Measurements from ENCODE around the gene DCAF17.

DCAF17 gene

DNA sequence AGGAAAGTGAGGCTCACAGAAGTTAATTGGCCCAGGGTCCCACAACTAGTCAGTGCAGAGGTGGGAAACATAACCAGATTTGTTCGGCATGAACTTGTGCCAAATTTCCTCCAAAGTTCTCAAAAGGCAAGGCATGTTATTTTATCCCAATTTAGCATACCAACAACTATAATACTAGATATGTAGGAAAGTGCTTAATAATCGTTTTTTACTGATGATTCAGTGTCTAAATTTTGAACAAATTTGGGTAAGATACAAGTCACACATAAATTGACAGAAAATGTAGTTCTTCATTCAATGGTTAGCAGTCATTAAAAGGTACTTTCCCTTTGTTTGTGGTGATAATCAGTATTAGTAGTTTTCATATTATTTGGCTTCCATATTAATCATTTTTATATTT, 49.8 kb downstream of the DCAF17 start:
- H3K4me3 ChIP-seq (ENCODE audit: low read depth, low read length) = no peak overlapping the region
- POLR2A ChIA-PET = no interaction called here
- no peaks in the 10 kb centered on the region for H3K4me1 ChIP-seq (ENCODE audit: control insufficient read depth, insufficient read depth, low read length)
- H3K36me3 ChIP-seq (ENCODE audit: control insufficient read depth in 2 of 2, insufficient read depth in 1 of 2, low read length in 2 of 2) = peaks cover 0 to 40% of the 10 kb centered on the region in 2 experiments; a peak in 1 of 3 replicates
- CTCF ChIA-PET = no interaction called here
- H3K27ac ChIP-seq (ENCODE audit: extremely low read depth, low read depth, low read length) = no peak overlapping the region
- TF ChIP-seq ZNF513 (tag by site-specific recombination; IDR thresholded peaks at IDR 0.05) = no peak
- TF ChIP-seq ZNF324 (tag by site-specific recombination; IDR thresholded peaks at IDR 0.05) = no peak
- TF ChIP-seq, protein P1, sequence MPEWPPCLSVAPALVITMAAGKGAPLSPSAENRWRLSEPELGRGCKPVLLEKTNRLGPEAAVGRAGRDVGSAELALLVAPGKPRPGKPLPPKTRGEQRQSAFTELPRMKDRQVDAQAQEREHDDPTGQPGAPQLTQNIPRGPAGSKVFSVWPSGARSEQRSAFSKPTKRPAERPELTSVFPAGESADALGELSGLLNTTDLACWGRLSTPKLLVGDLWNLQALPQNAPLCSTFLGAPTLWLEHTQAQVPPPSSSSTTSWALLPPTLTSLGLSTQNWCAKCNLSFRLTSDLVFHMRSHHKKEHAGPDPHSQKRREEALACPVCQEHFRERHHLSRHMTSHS (tag by site-specific recombination; IDR thresholded peaks at IDR 0.05) = no peak
- TF ChIP-seq ZNF785 (tag by site-specific recombination; IDR thresholded peaks at IDR 0.05) = no peak
- no peaks in the 10 kb centered on the region for H3K9me3 ChIP-seq (ENCODE audit: control insufficient read depth, insufficient read depth, low read depth, low read length)

- POLR2A ChIA-PET = no interaction called here
- no peaks in the 10 kb centered on the region for H3K4me1 ChIP-seq (ENCODE audit: control insufficient read depth, insufficient read depth, low read length)
- CTCF ChIA-PET = interaction anchor here (0.7 to 1.9 kb wide), 2 partner anchors 45 to 778 kb away, joined by 3 to 4 read pairs; no protein-coding TSS in a partner anchor
- no peak overlapping the region for H3K4me3 ChIP-seq (ENCODE audit: low read depth, low read length)
- no peaks in the 10 kb centered on the region for H3K9me3 ChIP-seq (ENCODE audit: control insufficient read depth, insufficient read depth, low read depth, low read length)
- no peak overlapping the region for H3K27ac ChIP-seq (ENCODE audit: extremely low read depth, low read depth, low read length)
- TF ChIP-seq BCL11B (tag by site-specific recombination; IDR thresholded peaks at IDR 0.05; ENCODE audit: low read depth) (no peak), TCF7L2 (IDR thresholded peaks at IDR 0.05; ENCODE audit: borderline replicate concordance, low read depth, low read length) (no peak), ZNF184 (tag by site-specific recombination; IDR thresholded peaks at IDR 0.05) (no peak), ZSCAN30 (tag by site-specific recombination; IDR thresholded peaks at IDR 0.05) (no peak), ZNF146 (tag by site-specific recombination; IDR thresholded peaks at IDR 0.05) (no peak), ZXDB (tag by site-specific recombination; IDR thresholded peaks at IDR 0.05) (no peak), GLIS2 (tag by site-specific recombination; IDR thresholded peaks at IDR 0.05) (no peak), ZNF155 (tag by site-specific recombination; IDR thresholded peaks at IDR 0.05) (no peak), ZNF510 (tag by site-specific recombination; IDR thresholded peaks at IDR 0.05; ENCODE audit: insufficient replicate concordance) (no peak), ZNF529 (tag by site-specific recombination; IDR thresholded peaks at IDR 0.05; ENCODE audit: insufficient replicate concordance) (no peak), ZNF133 (tag by site-specific recombination; IDR thresholded peaks at IDR 0.05) (no peak), ZNF777 (tag by site-specific recombination; IDR thresholded peaks at IDR 0.05; ENCODE audit: borderline replicate concordance) (no peak), ZBTB17 (tag by site-specific recombination; IDR thresholded peaks at IDR 0.05) (no peak), ZNF558 (tag by site-specific recombination; IDR thresholded peaks at IDR 0.05) (no peak), ZNF416 (tag by site-specific recombination; IDR thresholded peaks at IDR 0.05) (no peak)
- TF ChIP-seq, protein P2, sequence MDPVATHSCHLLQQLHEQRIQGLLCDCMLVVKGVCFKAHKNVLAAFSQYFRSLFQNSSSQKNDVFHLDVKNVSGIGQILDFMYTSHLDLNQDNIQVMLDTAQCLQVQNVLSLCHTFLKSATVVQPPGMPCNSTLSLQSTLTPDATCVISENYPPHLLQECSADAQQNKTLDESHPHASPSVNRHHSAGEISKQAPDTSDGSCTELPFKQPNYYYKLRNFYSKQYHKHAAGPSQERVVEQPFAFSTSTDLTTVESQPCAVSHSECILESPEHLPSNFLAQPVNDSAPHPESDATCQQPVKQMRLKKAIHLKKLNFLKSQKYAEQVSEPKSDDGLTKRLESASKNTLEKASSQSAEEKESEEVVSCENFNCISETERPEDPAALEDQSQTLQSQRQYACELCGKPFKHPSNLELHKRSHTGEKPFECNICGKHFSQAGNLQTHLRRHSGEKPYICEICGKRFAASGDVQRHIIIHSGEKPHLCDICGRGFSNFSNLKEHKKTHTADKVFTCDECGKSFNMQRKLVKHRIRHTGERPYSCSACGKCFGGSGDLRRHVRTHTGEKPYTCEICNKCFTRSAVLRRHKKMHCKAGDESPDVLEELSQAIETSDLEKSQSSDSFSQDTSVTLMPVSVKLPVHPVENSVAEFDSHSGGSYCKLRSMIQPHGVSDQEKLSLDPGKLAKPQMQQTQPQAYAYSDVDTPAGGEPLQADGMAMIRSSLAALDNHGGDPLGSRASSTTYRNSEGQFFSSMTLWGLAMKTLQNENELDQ (tag by site-specific recombination; IDR thresholded peaks at IDR 0.05; ENCODE audit: low read depth) = no peak
- TF ChIP-seq, protein P3, sequence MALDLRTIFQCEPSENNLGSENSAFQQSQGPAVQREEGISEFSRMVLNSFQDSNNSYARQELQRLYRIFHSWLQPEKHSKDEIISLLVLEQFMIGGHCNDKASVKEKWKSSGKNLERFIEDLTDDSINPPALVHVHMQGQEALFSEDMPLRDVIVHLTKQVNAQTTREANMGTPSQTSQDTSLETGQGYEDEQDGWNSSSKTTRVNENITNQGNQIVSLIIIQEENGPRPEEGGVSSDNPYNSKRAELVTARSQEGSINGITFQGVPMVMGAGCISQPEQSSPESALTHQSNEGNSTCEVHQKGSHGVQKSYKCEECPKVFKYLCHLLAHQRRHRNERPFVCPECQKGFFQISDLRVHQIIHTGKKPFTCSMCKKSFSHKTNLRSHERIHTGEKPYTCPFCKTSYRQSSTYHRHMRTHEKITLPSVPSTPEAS (tag by site-specific recombination; IDR thresholded peaks at IDR 0.05) = no peak
- peaks cover 0 to 32% of the 10 kb centered on the region in 2 experiments; a peak in 1 of 3 replicates for H3K36me3 ChIP-seq (ENCODE audit: control insufficient read depth in 2 of 2, insufficient read depth in 1 of 2, low read length in 2 of 2)
These were observed 51.1 kb downstream of the DCAF17 start for GRCh38 chr2:171485116-171485515.

Data from HEK293 (cell line).